Upper lobe of left lung (tissue), 6 donors: ENCODE data around the gene CDK12. TPM values are rescaled to one million over a fixed set of nuclear protein-coding genes. Genes with fewer than 3 reads are reported as not detected.

Experiments used
- ATAC-seq, 2 donors: fragments of 200-7000 bp; cut with Tn5 transposase; one replicate each; pipeline ENCODE4 v1.9.1; 2022; ENCODE audit warnings: mild to moderate bottlenecking in 2 of 2, moderate library complexity in 2 of 2; ENCODE audit not compliant: low FRiP score in 2 of 2
- DNase-seq, 2 donors: peaks; one replicate each; pipeline ENCODE4 v3.0.0-alpha.2; 2019 to 2020
- H3K27ac ChIP-seq, 4 donors: fragments of 200-600 bp; sonication (generic); one replicate each; pipeline ENCODE4 v1.5.1; 2016 to 2019
- H3K27me3 ChIP-seq, 4 donors: fragments of 200-600 bp; sonication (generic); one replicate each; pipeline ENCODE4 v1.5.1; 2017 to 2019
- H3K36me3 ChIP-seq, 4 donors: fragments of 200-600 bp; sonication (generic); one replicate each; pipeline ENCODE4 v1.5.1; 2016 to 2019
- H3K4me1 ChIP-seq, 4 donors: fragments of 200-600 bp; sonication (generic); one replicate each; pipeline ENCODE4 v1.5.1; 2018 to 2019
- H3K4me3 ChIP-seq, 4 donors: fragments of 200-600 bp; sonication (generic); one replicate each; pipeline ENCODE4 v1.5.1; 2017 to 2019; ENCODE audit warnings: mild to moderate bottlenecking in 2 of 4, moderate library complexity in 1 of 4
- H3K9me3 ChIP-seq, 4 donors: fragments of 200-600 bp; sonication (generic); one replicate each; pipeline ENCODE4 v1.5.1; 2018 to 2019
- EP300 ChIP-seq, 4 donors: sonication (generic); formaldehyde crosslinking; IDR thresholded peaks; one replicate each; pipeline ENCODE4 v1.5.1; 2017; ENCODE audit warnings: antibody characterized with exemption in 4 of 4, control low read depth in 2 of 4
- POLR2A ChIP-seq, 4 donors: fragments of 450-650 bp; IDR thresholded peaks; one replicate each; pipeline ENCODE4 v1.5.1; 2016 to 2017; ENCODE audit warnings: antibody characterized with exemption in 4 of 4, mild to moderate bottlenecking in 2 of 4
- POLR2AphosphoS5 ChIP-seq, 2 donors: sonication (generic); formaldehyde crosslinking; IDR thresholded peaks; one replicate each; pipeline ENCODE4 v1.5.1; 2017; ENCODE audit warnings: antibody characterized with exemption in 2 of 2
- WGBS, 2 donors: methylation state at CpG; one replicate each; pipeline ENCODE4 v1.1.5; 2017 to 2018; 5-methylcytosine and 5-hydroxymethylcytosine counted together
- small RNA-seq, 4 donors: library from RNA; depleted of rRNA; stranded (forward); fragments of <200 nt; gene quantifications; one replicate each; pipeline ENCODE3, GENCODE V24; 2016
- total RNA-seq, 6 donors: library from RNA; depleted of rRNA in 4 of 6; stranded (reverse); fragments of >200 nt in 4 of 6; gene quantifications; one replicate each; pipeline versions ENCODE4 v1.1.0 to v1.2.1, GENCODE V29; 2016 to 2021
- donor health status: DM: no; HTN: no; CAD: no; lungs with moderate emphysema.
- donor health status: DM: no; HTN: yes; CAD: no; lungs with severe emphysema.

The CDK12 gene
- total RNA-seq, 6 donors from 2014 or later: 41.2 to 111 (median 52.8) TPM

GRCh38 chr17:39582658-39583057, 121.4 kb downstream of the CDK12 start:
- Histone ChIP-seq H3K4me1 (peaks cover 0 to 10% (median 2%) of the 10 kb centered on the region in 4 donors), H3K4me3 (no peak overlapping the region), H3K27ac (no peak overlapping the region), H3K9me3 (no peaks in the 10 kb centered on the region), H3K36me3 (no peaks in the 10 kb centered on the region), H3K27me3 (no peaks in the 10 kb centered on the region)
- no peak for DNase-seq
- TF ChIP-seq POLR2A (IDR thresholded peaks at IDR 0.05): no peak
- TF ChIP-seq POLR2AphosphoS5 (IDR thresholded peaks at IDR 0.05): no peak
- TF ChIP-seq EP300 (IDR thresholded peaks at IDR 0.05): no peak
- no peak for ATAC-seq
- WGBS, 2 donors: 22 to 54% methylated on average over 2 of the region's 2 CpGs

Small RNA genes within 50 kb of the gene (small RNA-seq; reads per million reads assigned to genes)
- gene RNU6-233P: 0 reads per million in 4 donors

Other genes with a start within 250 kb of the CDK12 start
- gene STAC2, start 235.5 kb upstream of the CDK12 start, total RNA-seq: 1 to 10 TPM in 1 of 6 donors, under 1 TPM in 3, not detected in 2; 0.24 to 1.1 (median 0.48) TPM
- gene FBXL20, start 59.9 kb upstream of the CDK12 start, total RNA-seq: 10 to 100 TPM in 5 of 6 donors, 1 to 10 TPM in 1; 7.6 to 53.4 (median 30.4) TPM
- gene MED1, start 10.2 kb upstream of the CDK12 start, total RNA-seq: 10 to 100 TPM; 12.8 to 33.1 (median 24.6) TPM
- gene NEUROD2, start 146.4 kb downstream of the CDK12 start, total RNA-seq: not detected
- gene PPP1R1B, start 165.5 kb downstream of the CDK12 start, total RNA-seq: 10 to 100 TPM; 10.9 to 22.4 (median 13.8) TPM
- gene STARD3, start 175.7 kb downstream of the CDK12 start, total RNA-seq: 100 to 1,000 TPM in 2 of 6 donors, 10 to 100 TPM in 4; 27.5 to 315 (median 84.1) TPM
- 1 to 10 TPM in 5 of 6 donors, under 1 TPM in 1; 0.39 to 4.2 (median 2.5) TPM for gene TCAP, start 203.9 kb downstream of the CDK12 start, total RNA-seq
- 10 to 100 TPM in 3 of 6 donors, 1 to 10 TPM in 3; 3.1 to 21.3 (median 7.0) TPM for gene PNMT, start 207.0 kb downstream of the CDK12 start, total RNA-seq
- gene PGAP3, start 226.6 kb downstream of the CDK12 start, total RNA-seq: 10 to 100 TPM; 15.2 to 64.0 (median 27.9) TPM
- gene ERBB2, start 238.6 kb downstream of the CDK12 start, total RNA-seq: 100 to 1,000 TPM in 4 of 6 donors, 10 to 100 TPM in 2; 88.6 to 126 (median 112) TPM